HCT116 (cell line): ENCODE results near the gene MPZL2.

ENCODE experiments used
- EGR1 ChIP-seq: IDR thresholded peaks from 2 replicates; pipeline ENCODE4 v1.6.1; 2012; ENCODE audit warnings: low read depth
- MAX ChIP-seq: IDR thresholded peaks from 2 replicates; pipeline ENCODE4 v1.6.1; 2012
- POLR2A ChIP-seq: IDR thresholded peaks from 2 replicates; pipeline ENCODE4 v1.7.0; 2011; ENCODE audit warnings: borderline replicate concordance; ENCODE audit not compliant: insufficient read depth, insufficient read length; ENCODE audit errors: extremely low read depth
- SIN3A ChIP-seq: IDR thresholded peaks from 2 replicates; pipeline ENCODE4 v1.6.1; 2012; ENCODE audit warnings: low read depth
- TCF7L2 ChIP-seq: IDR thresholded peaks from 2 replicates; pipeline ENCODE4 v1.7.0; 2011; ENCODE audit warnings: borderline replicate concordance, inconsistent platforms; ENCODE audit not compliant: insufficient read depth, insufficient read length; ENCODE audit errors: extremely low read depth
- TF ChIP-seq, protein P1 (sequence below), 3 experiments: fragments of 200-600 bp in 1 of 3; sonication (generic) in 1 of 3; IDR thresholded peaks in 2 of 3; conservative IDR thresholded peaks in 1 of 3; 2 replicates each; pipeline ENCODE4 v1.5.1; 2012 to 2017; ENCODE audit warnings: low read depth in 2 of 3, low read length in 2 of 3, antibody characterized with exemption in 1 of 3, borderline replicate concordance in 1 of 3, control low read depth in 1 of 3, mild to moderate bottlenecking in 1 of 3, mixed read lengths in 1 of 3, mixed run types in 1 of 3, moderate library complexity in 1 of 3; ENCODE audit not compliant: insufficient read depth in 1 of 3

DNA sequence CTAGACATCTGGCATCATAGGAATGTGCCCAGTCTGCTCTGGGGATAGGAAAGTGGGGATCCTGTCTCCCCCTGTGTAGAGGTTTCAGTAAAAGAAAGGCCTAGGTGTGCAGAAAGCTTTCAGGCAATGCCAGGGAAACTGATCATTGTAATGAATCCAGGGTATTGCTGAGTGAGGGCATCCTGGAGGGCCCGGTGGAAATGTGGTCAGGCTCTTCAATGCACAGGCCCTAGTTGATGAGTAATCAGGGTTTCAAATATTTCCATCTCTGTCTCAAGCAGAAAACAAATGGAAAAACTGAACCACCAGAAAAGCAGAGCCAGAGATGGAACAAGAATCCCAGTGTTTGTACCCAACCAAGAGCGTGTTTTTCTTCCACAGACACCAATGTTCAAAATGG, 42.5 kb upstream of the MPZL2 start:
- TF ChIP-seq, protein P1, sequence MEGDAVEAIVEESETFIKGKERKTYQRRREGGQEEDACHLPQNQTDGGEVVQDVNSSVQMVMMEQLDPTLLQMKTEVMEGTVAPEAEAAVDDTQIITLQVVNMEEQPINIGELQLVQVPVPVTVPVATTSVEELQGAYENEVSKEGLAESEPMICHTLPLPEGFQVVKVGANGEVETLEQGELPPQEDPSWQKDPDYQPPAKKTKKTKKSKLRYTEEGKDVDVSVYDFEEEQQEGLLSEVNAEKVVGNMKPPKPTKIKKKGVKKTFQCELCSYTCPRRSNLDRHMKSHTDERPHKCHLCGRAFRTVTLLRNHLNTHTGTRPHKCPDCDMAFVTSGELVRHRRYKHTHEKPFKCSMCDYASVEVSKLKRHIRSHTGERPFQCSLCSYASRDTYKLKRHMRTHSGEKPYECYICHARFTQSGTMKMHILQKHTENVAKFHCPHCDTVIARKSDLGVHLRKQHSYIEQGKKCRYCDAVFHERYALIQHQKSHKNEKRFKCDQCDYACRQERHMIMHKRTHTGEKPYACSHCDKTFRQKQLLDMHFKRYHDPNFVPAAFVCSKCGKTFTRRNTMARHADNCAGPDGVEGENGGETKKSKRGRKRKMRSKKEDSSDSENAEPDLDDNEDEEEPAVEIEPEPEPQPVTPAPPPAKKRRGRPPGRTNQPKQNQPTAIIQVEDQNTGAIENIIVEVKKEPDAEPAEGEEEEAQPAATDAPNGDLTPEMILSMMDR (IDR thresholded peaks at IDR 0.05 in 2 of 3, conservative IDR thresholded peaks at IDR 0.05 in 1 of 3; ENCODE audit: borderline replicate concordance in 1 of 3, insufficient read depth in 1 of 3, low read depth in 2 of 3, low read length in 2 of 3) = no peak
- TF ChIP-seq EGR1 = no peak
- TF ChIP-seq SIN3A = no peak
- TF ChIP-seq POLR2A = no peak
- TF ChIP-seq MAX = no peak
- no peak for TF ChIP-seq TCF7L2
